ENCODE results near the gene SCTR.

SCTR gene

GRCh38 chr2:119440873-119441272 is 83.4 kb downstream of the SCTR start:
- no peak for DNase-seq

GRCh38 chr2:119440501-119440870 is 83.8 kb downstream of the SCTR start:
- DNase-seq: no peak

- DNase-seq: no peak
Observed at GRCh38 chr2:119439574-119440500, 84.4 kb downstream of the SCTR start.

- DNase-seq: no peak
Observed at GRCh38 chr2:119438726-119439284, 85.5 kb downstream of the SCTR start.

GRCh38 chr2:119438128-119438656 is 86.1 kb downstream of the SCTR start:
- DNase-seq: no peak

- DNase-seq: no peak
Observed at GRCh38 chr2:119436993-119437772, 87.1 kb downstream of the SCTR start.

GRCh38 chr2:119435953-119436297 is 88.4 kb downstream of the SCTR start:
- DNase-seq: no peak

GRCh38 chr2:119435081-119435952 is 89.0 kb downstream of the SCTR start:
- DNase-seq: no peak

GRCh38 chr2:119434664-119435063 is 89.6 kb downstream of the SCTR start:
- no peak for DNase-seq

- no peak for DNase-seq
Observed at GRCh38 chr2:119433636-119434327, 90.5 kb downstream of the SCTR start.

GRCh38 chr2:119432851-119433522 is 91.3 kb downstream of the SCTR start:
- DNase-seq: no peak

- DNase-seq: no peak
Observed at GRCh38 chr2:119431976-119432850, 92.1 kb downstream of the SCTR start.

- no peak for DNase-seq
Observed at GRCh38 chr2:119431155-119431975, 92.9 kb downstream of the SCTR start, which contains the start of gene TMEM37. Gene TMEM37 (plus strand): TSS chr2:119431854. CDS start chr2:119431904, 50 bp downstream.

- no peak for DNase-seq
Observed at GRCh38 chr2:119430023-119430498, 94.2 kb downstream of the SCTR start.

- no peak for DNase-seq
Observed at GRCh38 chr2:119429225-119429981, 94.9 kb downstream of the SCTR start.

GRCh38 chr2:119428488-119429224 is 95.6 kb downstream of the SCTR start:
- no peak for DNase-seq

GRCh38 chr2:119427756-119428155 is 96.5 kb downstream of the SCTR start:
- no peak for DNase-seq

Measured in NCI-H2081 treated with DMSO at 0.1 percent for 48 hours (cell line).